C4-2B (cell line): Measurements from ENCODE around the gene MCRIP1.

Experiments used
- CTCF ChIP-seq: fragments of 450-650 bp; conservative IDR thresholded peaks from 2 replicates; pipeline ENCODE4 v1.5.1; 2017; ENCODE audit warnings: mild to moderate bottlenecking
- ZFX ChIP-seq: fragments of 450-650 bp; IDR thresholded peaks from 2 replicates; pipeline ENCODE4 v1.6.1; 2017

DNA sequence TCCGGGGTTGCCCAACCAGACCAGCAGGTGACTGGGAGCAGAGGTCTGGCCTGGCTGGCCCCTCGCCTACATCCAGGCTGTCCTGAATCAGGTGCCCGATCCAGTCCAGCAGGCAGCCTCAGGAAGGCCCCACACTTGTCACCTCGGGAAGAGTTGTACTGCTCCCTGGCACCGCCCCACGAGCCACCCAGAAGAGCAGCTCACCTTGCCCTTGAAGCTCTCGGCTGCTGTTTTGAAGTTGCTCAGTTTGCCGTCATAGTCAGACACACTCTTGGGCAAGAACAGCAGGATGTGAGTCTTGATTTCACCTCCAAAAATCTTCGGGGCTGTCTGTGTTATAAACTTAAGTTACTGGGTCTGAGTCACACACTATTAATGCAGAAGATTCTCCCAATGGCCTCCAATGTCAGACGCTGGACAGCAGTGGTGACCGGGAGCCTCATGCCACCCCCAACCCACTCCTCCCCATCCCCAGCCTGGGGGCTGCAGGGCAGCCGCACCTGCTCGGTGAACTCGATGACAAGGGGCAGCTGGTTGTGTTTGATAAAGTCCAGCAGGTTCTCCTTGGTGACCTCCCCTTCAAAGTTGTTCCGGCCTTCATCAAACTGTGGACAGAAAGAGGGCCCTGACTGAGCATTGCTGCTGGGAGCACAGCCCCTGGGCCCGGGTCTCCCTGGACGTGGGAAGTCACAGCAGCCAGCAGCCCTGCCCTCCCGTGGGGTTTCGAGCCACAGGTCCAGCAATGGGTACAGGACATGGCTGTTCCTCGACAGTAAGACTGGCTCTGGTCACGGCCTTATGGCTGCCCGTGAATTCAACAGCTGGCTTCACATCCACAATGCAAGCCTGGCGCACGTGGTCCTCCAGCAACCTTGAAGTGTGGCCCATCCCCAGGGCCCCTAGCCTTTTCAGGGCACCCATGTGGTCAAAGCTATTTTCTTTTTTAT lies 13.9 kb upstream of the MCRIP1 start:
- no peak for TF ChIP-seq CTCF
- no peak for TF ChIP-seq ZFX
